H9 (cell line): ENCODE results near the gene KIRREL3. TPM values are rescaled to one million over a fixed set of nuclear protein-coding genes. Genes with fewer than 3 reads are reported as not detected.

Experiments used
- DNase-seq: peaks from one replicate; pipeline ENCODE4 v3.0.0-alpha.2; 2017
- H2AFZ ChIP-seq: one replicate; pipeline ENCODE4 v1.6.1; 2013; ENCODE audit warnings: mild to moderate bottlenecking, low read length, control low read depth, moderate library complexity
- H2AK5ac ChIP-seq: 2 replicates; pipeline ENCODE4 v1.6.1; 2013; ENCODE audit warnings: low read length, control low read depth, mixed read lengths; ENCODE audit not compliant: insufficient read length
- H2BK120ac ChIP-seq: one replicate; pipeline ENCODE4 v1.6.1; 2013; ENCODE audit warnings: low read depth, mild to moderate bottlenecking, low read length, control low read depth, inconsistent platforms; ENCODE audit not compliant: poor library complexity, severe bottlenecking
- H2BK12ac ChIP-seq: 2 replicates; pipeline ENCODE4 v1.6.1; 2013; ENCODE audit warnings: low read length, control low read depth, mixed read lengths, low read depth; ENCODE audit not compliant: insufficient read length
- H2BK15ac ChIP-seq: 2 replicates; pipeline ENCODE4 v1.6.1; 2013; ENCODE audit warnings: low read depth, low read length, control low read depth
- H2BK20ac ChIP-seq: one replicate; pipeline ENCODE4 v1.6.1; 2013; ENCODE audit warnings: low read depth, mild to moderate bottlenecking, low read length, control low read depth, inconsistent platforms; ENCODE audit not compliant: poor library complexity, severe bottlenecking
- H2BK5ac ChIP-seq: 2 replicates; pipeline ENCODE4 v1.6.1; 2013; ENCODE audit warnings: low read length, control low read depth, mixed read lengths; ENCODE audit not compliant: insufficient read length
- H3K14ac ChIP-seq: 2 replicates; pipeline ENCODE4 v1.6.1; 2013; ENCODE audit warnings: low read length, control low read depth; ENCODE audit not compliant: insufficient read depth
- H3K18ac ChIP-seq: 2 replicates; pipeline ENCODE4 v1.6.1; 2013; ENCODE audit warnings: low read depth, mild to moderate bottlenecking, mixed read lengths, low read length, control low read depth; ENCODE audit not compliant: insufficient read length
- H3K23ac ChIP-seq: 2 replicates; pipeline ENCODE4 v1.6.1; 2013; ENCODE audit warnings: low read length, control low read depth, mixed read lengths, low read depth; ENCODE audit not compliant: insufficient read length
- H3K23me2 ChIP-seq: 2 replicates; pipeline ENCODE4 v1.6.1; 2013; ENCODE audit warnings: low read depth, mild to moderate bottlenecking, mixed read lengths, low read length, control low read depth; ENCODE audit not compliant: insufficient read length, poor library complexity, severe bottlenecking
- H3K27ac ChIP-seq: 2 replicates; pipeline ENCODE4 v1.5.1; 2013; ENCODE audit warnings: low read length, control low read depth, mixed read lengths, low read depth; ENCODE audit not compliant: insufficient read length
- H3K27me3 ChIP-seq: 2 replicates; pipeline ENCODE4 v1.6.1; 2013; ENCODE audit warnings: low read length, control low read depth, inconsistent platforms; ENCODE audit not compliant: insufficient read depth
- H3K4ac ChIP-seq: 2 replicates; pipeline ENCODE4 v1.6.1; 2013; ENCODE audit warnings: low read depth, mild to moderate bottlenecking, control low read depth, inconsistent platforms, low read length, moderate library complexity
- H3K4me1 ChIP-seq: 2 replicates; pipeline ENCODE4 v1.6.1; 2013; ENCODE audit warnings: low read length, control low read depth, inconsistent platforms; ENCODE audit not compliant: insufficient read depth
- H3K4me2 ChIP-seq: 2 replicates; pipeline ENCODE4 v1.6.1; 2013; ENCODE audit warnings: low read length, control low read depth, mixed read lengths; ENCODE audit not compliant: insufficient read length, insufficient read depth
- H3K56ac ChIP-seq: 2 replicates; pipeline ENCODE4 v1.6.1; 2013; ENCODE audit warnings: low read depth, mild to moderate bottlenecking, mixed read lengths, low read length, control low read depth; ENCODE audit not compliant: insufficient read length
- H3K79me1 ChIP-seq: 2 replicates; pipeline ENCODE4 v1.6.1; 2013; ENCODE audit warnings: low read depth, mild to moderate bottlenecking, moderate library complexity, low read length, control low read depth, inconsistent platforms; ENCODE audit not compliant: insufficient read depth, poor library complexity, severe bottlenecking
- H3K79me2 ChIP-seq: 2 replicates; pipeline ENCODE4 v1.6.1; 2013; ENCODE audit warnings: low read length, control low read depth, inconsistent platforms; ENCODE audit not compliant: insufficient read depth
- H3K9ac ChIP-seq: 2 replicates; pipeline ENCODE4 v1.6.1; 2013; ENCODE audit warnings: low read length, control low read depth, mixed read lengths; ENCODE audit not compliant: insufficient read length; ENCODE audit errors: extremely low read depth
- H3K9me3 ChIP-seq: one replicate; pipeline ENCODE4 v1.6.1; 2013; ENCODE audit warnings: low read depth, low read length, inconsistent platforms; ENCODE audit not compliant: control insufficient read depth
- H3T11ph ChIP-seq: one replicate; pipeline ENCODE4 v1.6.1; 2013; ENCODE audit warnings: mild to moderate bottlenecking, low read length, control low read depth, inconsistent platforms
- H4K20me1 ChIP-seq: one replicate; pipeline ENCODE4 v1.6.1; 2013; ENCODE audit not compliant: control insufficient read depth, insufficient read length, insufficient read depth
- H4K5ac ChIP-seq: 2 replicates; pipeline ENCODE4 v1.6.1; 2013; ENCODE audit warnings: low read depth, mild to moderate bottlenecking, mixed read lengths, low read length, control low read depth; ENCODE audit not compliant: insufficient read length
- H4K8ac ChIP-seq: replicated peaks from 2 replicates; pipeline ENCODE4 v1.6.1; 2013; ENCODE audit warnings: low read length, control low read depth, mixed read lengths, low read depth; ENCODE audit not compliant: insufficient read length
- H4K91ac ChIP-seq: 2 replicates; pipeline ENCODE4 v1.6.1; 2013; ENCODE audit warnings: low read depth, mild to moderate bottlenecking, moderate library complexity, mixed read lengths, low read length, control low read depth; ENCODE audit not compliant: insufficient read length
- H3K27ac Mint-ChIP-seq, 3 experiments: 2 replicates in 2 of 3; 3 replicates in 1 of 3; pipeline ENCODE4 v1.8.0; 2020 to 2021; ENCODE audit warnings: mixed read lengths in 3 of 3, mild to moderate bottlenecking in 1 of 3, moderate library complexity in 1 of 3
- H3K27me3 Mint-ChIP-seq: 2 replicates; pipeline ENCODE4 v1.8.0; 2021; ENCODE audit warnings: low read depth, mild to moderate bottlenecking, moderate library complexity, mixed read lengths
- H3K36me3 Mint-ChIP-seq, 3 experiments: 2 replicates in 2 of 3; 3 replicates in 1 of 3; pipeline ENCODE4 v1.8.0; 2020 to 2021; ENCODE audit warnings: low read depth in 3 of 3, mixed read lengths in 3 of 3; ENCODE audit not compliant: insufficient read depth in 1 of 3
- H3K4me1 Mint-ChIP-seq, 2 experiments: 2 replicates each; pipeline ENCODE4 v1.8.0; 2020; ENCODE audit warnings: mixed read lengths in 2 of 2
- H3K4me3 Mint-ChIP-seq, 2 experiments: 2 replicates in 1 of 2; 3 replicates in 1 of 2; pipeline ENCODE4 v1.8.0; 2020 to 2021; ENCODE audit warnings: mild to moderate bottlenecking in 2 of 2, mixed read lengths in 2 of 2, moderate library complexity in 1 of 2
- H3K9me3 Mint-ChIP-seq, 2 experiments: 2 replicates in 1 of 2; 3 replicates in 1 of 2; pipeline ENCODE4 v1.8.0; 2020; ENCODE audit warnings: mild to moderate bottlenecking in 2 of 2, mixed read lengths in 2 of 2, moderate library complexity in 1 of 2
- WGBS: extraction: QIAGEN DNeasy Blood & Tissue Kit; methylation state at CpG from one replicate; pipeline ENCODE4 v1.1.7; 2013; ENCODE audit warnings: missing lambda C conversion rate, low lambda C conversion rate, mixed read lengths; ENCODE audit not compliant: insufficient read length; ENCODE audit errors: extremely low coverage; 5-methylcytosine and 5-hydroxymethylcytosine counted together
- total RNA-seq: library from RNA; stranded (reverse); gene quantifications from 2 replicates; pipeline ENCODE4 v1.2.1, GENCODE V29; 2021
- TF ChIP-seq, protein P1 (sequence below): fragments of 200-600 bp; sonication (generic); conservative IDR thresholded peaks from 3 replicates; pipeline ENCODE4 v1.8.0; 2021; ENCODE audit warnings: antibody characterized with exemption, mild to moderate bottlenecking

The KIRREL3 gene
- total RNA-seq, 1 experiment from 2014 or later, result 0.17 TPM

DNA sequence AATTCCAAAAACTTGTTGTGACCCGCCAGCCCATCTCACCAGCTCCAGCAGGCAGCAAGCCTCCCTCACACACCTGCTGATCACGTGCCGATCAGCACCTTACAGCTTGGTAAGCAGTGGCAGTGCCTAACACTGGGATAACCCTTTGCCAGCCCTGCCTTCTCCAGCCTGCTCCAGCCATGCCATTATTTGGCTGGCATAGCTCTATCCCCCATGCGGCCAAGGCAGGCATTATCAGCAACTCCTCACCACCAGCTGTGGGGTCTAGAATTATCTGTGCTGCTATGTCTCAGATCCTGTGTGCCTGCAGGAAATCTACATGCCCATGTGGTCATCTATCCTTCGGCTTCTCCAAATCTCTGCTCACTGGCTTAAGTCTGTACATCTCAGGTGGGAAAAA lies 430.1 kb downstream of the KIRREL3 start:
- DNase-seq, result no peak
- H2AFZ ChIP-seq, result no peak overlapping the region
- no peak overlapping the region for H2BK12ac ChIP-seq
- no peaks in the 10 kb centered on the region for H3K79me2 ChIP-seq
- H3K9ac ChIP-seq, result no peak overlapping the region
- H2BK120ac ChIP-seq, result no peak overlapping the region
- no peak overlapping the region for H4K5ac ChIP-seq
- H3K14ac ChIP-seq, result no peak overlapping the region
- H4K91ac ChIP-seq, result no peak overlapping the region
- H3K9me3 ChIP-seq, result no peaks in the 10 kb centered on the region
- Mint-ChIP-seq H3K4me3 (no peak overlapping the region), H3K36me3 (no peaks in the 10 kb centered on the region), H3K9me3 (no peaks in the 10 kb centered on the region), H3K27me3 (peaks cover 65% of the 10 kb centered on the region), H3K27ac (no peak overlapping the region), H3K4me1 (peaks cover 10 to 17% of the 10 kb centered on the region in 2 experiments)
- no peak overlapping the region for H2AK5ac ChIP-seq
- H3K56ac ChIP-seq, result no peak overlapping the region
- H4K8ac ChIP-seq, result no peak overlapping the region
- TF ChIP-seq, protein P1, sequence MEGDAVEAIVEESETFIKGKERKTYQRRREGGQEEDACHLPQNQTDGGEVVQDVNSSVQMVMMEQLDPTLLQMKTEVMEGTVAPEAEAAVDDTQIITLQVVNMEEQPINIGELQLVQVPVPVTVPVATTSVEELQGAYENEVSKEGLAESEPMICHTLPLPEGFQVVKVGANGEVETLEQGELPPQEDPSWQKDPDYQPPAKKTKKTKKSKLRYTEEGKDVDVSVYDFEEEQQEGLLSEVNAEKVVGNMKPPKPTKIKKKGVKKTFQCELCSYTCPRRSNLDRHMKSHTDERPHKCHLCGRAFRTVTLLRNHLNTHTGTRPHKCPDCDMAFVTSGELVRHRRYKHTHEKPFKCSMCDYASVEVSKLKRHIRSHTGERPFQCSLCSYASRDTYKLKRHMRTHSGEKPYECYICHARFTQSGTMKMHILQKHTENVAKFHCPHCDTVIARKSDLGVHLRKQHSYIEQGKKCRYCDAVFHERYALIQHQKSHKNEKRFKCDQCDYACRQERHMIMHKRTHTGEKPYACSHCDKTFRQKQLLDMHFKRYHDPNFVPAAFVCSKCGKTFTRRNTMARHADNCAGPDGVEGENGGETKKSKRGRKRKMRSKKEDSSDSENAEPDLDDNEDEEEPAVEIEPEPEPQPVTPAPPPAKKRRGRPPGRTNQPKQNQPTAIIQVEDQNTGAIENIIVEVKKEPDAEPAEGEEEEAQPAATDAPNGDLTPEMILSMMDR, result peak; percentile 24; the same call in 2 of the 3 replicates
- no peak overlapping the region for H3K23ac ChIP-seq
- H3K27me3 ChIP-seq, result no peaks in the 10 kb centered on the region
- no peak overlapping the region for H3K4me2 ChIP-seq
- no peak overlapping the region for H3K4ac ChIP-seq
- H3K23me2 ChIP-seq, result no peaks in the 10 kb centered on the region
- H3K27ac ChIP-seq, result no peak overlapping the region
- H3K18ac ChIP-seq, result no peak overlapping the region
- no peak overlapping the region for H2BK15ac ChIP-seq
- no peak overlapping the region for H2BK5ac ChIP-seq
- peaks cover 3% of the 10 kb centered on the region for H3K4me1 ChIP-seq
- no peaks in the 10 kb centered on the region for H3K79me1 ChIP-seq
- no CpG with 5 or more reads among the region's 5 CpGs for WGBS
- H4K20me1 ChIP-seq, result no peaks in the 10 kb centered on the region
- no peak overlapping the region for H2BK20ac ChIP-seq
- no peak overlapping the region for H3T11ph ChIP-seq
